ENCODE measurements around the gene ASPG.

Gene ASPG

DNA sequence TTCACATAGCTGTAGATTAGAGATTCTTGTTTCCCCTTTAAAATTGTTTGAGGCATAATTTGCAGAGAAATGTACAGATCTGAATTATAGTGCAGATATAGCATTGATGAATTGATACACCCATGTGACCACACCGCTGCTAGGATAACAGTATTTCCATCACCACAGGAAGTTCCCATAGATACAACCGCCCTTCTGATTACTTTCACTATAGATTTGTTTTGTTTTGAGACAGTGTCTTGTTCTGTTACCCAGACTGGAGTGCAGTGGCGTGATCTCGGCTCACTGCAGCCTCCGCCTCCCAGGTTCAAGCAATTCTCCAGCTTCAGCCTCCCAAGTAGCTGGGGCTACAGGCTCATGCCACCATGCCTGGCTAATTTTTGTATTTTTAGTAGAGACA is 8.8 kb upstream of the ASPG start:
- DNase-seq: no peak

DNA sequence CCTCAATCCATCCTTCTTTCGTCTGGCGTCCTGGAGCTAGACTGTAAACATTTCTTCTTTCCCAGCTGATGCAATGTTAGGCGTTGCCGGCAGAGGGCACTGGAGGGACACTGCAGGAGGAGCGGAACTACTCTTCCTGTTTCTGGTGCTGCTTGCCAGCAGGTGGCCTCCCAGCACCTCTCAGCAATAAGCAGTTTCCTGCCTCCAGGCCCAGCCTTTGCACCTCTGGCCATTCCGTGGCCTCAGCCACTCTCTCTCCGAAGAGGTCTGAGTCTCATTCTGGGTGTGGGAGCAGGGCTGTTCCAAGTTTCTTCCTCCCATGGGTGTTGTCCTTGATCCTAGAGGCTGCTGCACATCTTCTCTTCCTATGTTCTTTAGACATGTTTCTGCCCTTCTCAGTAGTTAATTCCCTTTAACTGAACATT is 7.5 kb upstream of the ASPG start:
- peak; percentile 87 for DNase-seq

DNA sequence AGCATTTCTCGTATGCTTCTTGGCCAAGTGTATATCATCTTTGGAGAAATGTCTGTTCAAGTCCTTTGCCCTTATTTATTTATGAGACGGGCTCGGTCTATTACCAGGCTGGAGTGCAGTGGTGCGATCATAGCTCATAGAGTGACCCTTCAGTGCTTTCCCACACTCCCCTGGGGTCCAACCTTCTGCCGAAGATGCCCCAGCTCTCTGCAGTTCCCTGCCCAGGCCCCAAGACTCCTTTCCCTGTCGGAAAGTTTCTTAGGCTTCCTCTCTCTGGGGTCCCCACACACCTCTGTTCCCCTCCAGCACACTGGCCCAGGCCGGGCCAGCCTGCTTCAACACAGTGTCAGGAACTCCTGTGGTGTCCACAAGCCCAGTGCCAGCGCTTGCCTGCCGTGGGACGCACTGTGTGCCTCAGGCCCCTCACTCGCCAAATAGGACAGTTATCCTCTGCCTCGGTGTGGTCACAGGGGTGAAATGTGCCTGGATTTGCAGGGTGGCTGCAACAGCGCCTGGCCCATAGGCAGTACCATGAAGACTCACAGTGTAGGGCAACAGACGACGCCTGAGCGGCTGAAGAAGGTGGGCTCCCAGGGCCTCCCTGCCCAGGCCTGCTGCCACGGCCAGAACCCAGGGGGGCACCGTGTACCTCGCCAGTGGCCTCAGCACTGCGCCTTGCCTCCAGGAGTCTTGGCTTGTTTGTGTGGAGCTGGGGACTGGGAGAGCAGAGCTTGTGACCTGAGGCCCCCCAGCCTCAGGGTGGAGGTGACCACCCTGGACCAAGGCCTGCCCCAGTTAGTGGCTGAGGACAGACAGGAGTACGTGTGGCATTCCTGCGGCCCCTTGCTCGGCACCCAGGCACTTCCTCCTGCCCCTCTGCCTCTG is 4.9 kb upstream of the ASPG start:
- DNase-seq: no peak

DNA sequence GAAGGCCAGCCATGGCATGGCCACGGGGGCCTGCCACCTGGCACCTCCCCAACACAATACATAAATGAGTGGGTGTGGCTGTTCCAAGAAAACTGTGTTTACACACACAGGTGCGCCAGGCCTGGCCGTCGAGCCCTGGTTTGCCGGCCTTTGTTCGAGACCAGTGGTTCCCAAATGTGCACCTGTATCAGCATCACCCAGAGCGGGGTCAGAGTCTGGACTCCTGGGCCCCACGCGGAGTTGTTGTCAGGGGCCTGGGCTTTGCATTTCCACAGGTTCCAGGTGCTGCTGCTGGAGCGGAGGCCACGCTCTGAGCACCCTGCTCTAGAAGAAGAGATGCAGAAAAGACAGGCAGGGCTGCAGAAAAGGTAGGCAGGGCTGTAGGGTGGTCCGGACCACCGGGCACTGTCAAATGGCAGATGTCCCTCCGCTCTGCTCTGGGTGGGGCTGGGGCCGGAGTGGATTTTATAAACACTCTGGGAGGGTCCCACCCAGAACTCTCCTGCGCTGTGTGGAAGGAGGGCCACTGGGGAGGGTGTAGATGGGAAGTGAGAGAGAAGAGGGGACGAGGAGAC is 4.2 kb upstream of the ASPG start:
- DNase-seq: no peak

DNA sequence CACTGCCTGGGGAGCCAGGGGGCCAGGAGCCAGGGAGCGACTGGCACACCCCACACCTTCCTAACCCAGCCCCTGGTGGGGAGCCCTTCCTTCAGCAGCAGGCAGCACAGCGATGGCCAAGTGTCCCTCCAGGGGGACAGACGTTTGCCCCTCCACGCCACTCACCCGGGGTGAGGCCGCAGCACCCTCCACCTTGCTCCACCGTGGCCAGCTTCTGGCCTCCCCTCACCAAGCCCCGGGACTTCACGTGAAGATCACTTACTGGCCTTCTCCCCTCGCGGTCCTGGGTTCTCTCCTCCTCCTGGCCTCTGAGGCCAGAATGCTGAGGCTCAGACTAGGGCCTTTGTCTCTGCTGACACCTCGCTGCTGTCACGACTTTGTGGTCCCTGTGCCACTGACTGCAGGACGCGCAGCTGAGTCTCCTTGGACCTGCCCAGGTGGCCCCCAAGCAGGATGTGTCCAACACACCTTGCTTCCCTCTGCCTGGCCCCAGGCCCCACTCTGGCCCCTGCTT is 3.5 kb upstream of the ASPG start:
- DNase-seq: no peak

DNA sequence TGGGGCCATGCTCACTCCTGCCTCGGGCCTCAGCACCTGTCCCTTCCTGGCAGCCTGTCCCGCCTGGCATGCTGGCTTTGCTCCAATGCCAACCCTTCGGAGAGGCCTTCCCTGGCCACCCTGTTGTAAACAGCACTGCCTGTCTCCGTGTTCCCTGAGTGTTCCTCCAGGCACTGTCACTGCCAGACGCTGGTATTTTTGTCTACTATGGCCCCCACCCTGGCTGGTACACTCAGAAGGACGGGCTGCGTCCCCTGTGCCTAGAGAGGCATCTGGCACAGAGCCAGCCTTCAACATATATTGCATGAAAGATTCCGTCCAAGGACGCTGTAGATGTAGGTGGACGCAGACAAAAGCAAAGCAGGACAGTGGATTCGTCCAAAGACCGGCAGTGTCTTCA is 2.7 kb upstream of the ASPG start:
- DNase-seq: no peak

DNA sequence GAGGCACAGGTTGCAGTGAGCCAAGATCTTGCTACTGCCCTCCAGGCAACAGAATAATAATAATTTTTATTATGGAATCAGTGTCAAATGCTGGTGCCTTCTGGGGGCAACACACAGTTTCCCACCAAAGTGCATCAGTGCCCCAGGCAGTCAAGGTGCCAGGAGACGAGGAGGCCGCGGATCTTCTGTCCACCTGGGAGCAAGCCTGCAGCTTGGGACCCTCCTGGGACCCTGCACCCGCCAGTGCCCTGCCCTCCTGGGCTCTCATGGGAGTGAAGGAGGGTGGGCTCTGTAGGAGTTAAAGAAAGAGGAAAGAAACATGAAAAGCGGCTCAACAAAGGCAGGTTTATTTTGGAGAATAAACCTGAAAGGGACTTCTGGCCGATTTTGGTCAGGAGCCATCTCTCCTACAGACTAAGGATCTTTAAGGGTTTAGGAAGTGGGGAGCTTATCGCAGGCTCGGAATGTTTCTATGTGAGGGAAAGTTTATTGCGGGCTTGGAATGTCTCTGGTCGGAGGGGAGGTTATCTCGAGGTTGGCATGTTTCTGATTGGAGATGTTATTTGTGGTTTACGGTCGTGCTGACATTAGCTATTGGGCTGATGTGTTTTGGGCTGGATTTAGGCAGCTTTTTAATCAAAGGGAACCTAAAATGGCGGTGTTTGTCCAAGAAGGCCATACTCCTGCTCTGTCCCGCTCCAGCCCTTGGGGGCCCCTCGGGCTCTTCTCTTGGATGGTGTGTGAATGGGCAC is 1.1 kb upstream of the ASPG start:
- no peak for DNase-seq

DNA sequence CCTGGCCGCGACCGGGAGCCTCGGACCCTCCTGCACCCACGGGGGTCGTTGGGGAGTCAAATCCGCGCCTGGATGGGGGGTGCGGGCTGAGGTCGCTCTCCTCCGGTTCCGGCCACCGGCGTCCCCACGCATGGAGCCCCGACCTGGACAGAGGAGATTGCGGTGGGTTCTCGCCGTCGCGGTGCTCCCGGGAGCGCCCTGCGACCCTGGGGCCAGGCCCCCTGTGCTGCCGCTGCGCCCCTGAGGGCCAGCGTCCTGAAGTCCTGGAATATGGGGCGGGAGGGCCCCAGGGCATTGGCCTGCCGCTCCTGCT is 345 bp downstream of the ASPG start:
- no peak for DNase-seq

DNA sequence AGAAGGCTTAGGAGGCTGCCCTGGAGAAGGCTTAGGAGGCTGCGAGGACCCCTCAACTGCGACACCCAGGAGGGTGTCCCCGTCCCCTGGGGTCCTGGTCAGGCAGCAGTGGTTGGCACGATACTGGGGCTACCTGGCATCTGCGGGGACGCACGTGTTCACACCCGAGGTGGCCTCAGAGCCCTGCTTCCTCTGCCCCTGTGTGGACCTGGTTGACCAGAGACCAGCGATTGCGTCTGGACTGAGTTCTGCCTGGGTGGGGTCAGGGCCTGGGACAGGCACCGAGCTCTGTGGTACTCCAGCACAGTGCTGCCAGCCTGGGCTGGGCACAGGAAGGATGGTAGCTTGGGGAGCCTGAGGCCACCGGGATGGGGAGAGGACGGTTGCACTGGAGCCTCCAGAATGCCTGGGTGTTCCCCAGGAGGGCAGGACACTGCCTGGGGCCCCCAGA is 735 bp downstream of the ASPG start:
- no peak for DNase-seq

DNA sequence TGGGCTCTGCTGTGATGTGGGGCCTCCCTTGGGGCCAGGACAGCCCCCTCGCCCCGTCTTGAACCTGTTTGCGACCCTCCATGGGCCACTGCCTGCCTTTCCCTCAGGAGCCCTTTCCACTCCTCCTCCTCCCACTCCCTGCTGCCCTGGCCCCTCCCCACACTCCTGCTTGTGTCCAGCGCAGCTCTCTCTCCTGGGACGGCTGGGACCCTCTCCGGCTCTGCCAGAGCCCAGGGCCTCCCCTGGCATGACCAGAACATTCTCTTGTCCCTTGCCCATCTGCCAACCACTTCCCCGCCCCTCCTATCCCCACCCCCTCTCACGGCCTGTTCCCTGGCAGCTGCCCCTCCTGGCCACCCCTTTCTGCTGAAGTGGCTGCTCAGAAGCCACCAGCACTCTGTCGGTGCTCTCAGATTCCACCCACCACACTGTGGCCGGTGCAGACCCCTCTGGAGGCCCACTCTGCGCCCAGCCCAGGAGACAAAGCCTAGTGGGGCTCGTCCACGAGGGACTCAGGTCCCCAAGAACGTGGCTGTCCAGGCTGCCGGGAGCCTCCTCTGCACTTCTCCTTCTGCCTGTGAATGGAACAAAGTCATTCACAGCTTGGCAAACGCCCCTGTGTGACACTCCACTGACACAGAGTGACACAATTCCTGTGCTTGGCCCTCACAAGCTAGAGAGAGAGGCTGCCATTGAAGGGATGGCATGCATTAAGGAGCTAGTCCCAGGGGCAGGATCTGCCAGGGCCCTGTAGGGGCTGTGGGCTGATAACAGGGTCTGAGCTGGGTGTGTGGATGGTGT is 1.4 kb downstream of the ASPG start:
- no peak for DNase-seq

DNA sequence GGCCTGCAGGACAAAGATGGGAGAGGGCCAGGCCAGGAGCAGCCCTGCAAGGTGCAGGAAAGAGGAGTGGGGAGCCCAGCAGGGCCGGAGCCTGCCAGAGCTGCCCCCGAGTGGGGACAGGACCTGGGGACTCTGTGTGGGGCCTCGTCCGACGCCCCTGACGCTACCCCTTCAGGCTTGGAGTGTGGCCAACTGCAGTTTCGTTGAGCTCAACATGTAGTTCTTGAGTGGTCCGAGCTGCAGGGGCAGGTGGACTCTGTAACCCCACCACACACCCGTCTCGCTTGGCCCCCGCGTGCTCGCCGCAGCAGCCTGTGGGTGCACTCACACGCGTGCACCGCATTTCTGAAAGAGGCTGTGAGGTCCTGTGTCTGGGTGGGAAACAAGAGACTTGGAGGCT is 2.0 kb downstream of the ASPG start:
- no peak for DNase-seq

DNA sequence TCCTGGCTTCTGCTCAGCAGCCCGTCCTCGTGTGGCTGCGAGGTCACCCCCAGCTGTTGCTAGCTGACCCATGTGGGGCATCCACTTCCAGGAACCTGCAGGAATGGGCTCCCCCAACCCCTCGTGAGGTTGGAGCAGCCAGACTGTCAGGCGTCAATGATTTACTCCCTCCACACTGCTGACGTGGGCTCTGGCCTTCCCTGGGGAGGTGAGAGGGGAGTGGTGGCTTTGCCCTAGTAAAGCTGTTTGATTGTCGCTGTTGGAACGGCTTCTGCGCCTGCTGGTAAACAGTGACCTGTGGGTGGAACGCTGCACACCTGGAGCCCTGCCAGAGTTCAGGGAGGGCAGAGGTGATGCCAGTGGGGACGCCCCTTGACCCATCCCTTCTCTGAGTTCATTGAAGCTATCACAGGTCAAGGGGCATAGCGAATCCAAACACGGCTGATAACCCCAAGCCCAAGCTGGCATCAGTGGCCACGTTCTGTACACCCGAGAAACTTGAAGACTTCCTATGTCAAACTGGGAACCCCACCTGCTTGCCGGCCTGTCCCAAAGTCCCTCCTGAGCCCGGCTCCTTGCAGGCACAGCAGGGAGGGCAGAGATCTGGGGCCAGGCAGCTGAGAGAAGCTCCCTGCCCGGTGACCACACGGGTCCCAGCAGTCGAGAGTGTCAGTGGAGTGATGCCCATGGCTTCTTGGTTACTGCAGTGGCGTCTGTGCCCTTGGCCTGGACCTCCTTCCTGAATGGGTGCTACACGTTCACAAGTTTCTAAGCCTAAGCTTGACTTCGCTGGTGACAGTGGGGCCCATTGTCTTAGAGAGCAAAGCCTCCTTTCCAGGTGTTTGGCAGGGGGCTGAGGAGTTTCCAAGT is 2.7 kb downstream of the ASPG start:
- no peak for DNase-seq

DNA sequence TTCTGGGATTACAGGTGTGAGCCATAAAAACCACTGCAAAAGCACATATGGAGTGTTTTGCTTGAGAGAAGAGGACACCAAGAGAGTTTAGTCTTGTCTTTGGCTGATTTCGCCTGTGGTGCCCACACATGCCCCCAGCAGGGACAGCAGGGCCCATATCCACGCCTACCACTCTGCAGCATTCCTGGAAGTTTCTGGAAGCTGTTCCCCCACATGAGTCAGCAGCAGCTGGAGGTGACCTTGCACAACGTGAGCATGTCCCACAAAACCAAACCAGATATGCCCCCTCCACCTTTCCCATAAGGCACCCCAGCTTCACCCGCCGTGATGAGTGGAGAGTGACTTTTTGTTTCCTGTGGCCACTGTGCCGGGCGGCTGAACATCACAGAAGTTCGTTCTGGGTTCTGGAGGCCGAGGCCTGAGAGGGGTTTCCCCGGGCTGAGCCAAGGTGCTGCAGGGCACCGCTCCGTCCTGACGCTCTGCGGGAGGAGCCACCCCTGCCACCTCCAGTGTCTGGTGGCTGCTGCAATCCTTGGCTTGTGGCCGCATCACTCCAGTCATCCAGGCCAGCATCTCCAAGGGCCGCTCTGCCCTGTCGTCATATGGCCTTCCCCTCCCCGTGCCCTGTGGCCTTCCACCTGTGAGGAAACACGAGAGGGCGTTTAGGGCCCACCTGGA is 4.7 kb downstream of the ASPG start:
- no peak for DNase-seq

DNA sequence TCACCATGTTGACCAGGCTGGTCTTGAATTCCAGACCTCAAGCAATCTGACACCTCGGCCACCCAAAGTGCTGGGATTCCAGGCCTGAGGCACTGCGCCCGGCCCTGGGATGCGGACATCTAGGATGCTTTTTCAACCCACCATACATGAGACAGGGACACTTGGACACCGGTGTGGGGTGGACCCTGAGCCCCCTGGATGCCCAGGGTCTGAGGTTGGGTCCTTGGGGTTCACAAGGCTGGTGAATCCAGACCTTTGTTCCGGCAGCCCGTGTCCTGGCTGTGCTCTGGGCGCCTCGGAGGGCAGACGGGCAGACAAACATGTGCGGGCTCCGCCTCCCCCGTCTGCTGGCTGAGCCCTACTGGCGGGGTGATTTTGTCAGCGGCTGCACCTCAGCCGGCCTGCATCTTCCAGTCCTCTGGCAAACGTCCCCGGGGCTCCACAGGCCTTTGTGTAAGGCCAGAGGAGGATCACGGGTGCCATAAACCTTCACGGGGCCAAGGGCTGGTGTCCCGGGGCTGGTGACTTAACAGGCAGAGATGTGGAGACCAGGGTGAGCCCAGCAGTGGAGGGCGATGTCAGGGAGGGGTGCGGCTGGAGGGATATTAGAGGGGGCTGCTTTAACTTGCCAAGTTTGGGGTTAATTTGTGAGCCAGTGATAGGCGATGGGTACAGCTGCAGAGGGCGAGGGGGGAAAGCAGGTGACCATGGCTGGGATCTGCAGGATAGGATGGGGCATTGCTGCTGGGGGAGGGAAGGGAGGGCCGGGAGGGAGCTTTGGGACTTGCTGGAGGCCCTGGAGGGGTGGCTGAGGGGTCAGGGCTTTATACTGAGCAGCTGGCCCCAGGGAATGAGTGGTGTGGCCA is 5.8 kb downstream of the ASPG start:
- no peak for DNase-seq

DNA sequence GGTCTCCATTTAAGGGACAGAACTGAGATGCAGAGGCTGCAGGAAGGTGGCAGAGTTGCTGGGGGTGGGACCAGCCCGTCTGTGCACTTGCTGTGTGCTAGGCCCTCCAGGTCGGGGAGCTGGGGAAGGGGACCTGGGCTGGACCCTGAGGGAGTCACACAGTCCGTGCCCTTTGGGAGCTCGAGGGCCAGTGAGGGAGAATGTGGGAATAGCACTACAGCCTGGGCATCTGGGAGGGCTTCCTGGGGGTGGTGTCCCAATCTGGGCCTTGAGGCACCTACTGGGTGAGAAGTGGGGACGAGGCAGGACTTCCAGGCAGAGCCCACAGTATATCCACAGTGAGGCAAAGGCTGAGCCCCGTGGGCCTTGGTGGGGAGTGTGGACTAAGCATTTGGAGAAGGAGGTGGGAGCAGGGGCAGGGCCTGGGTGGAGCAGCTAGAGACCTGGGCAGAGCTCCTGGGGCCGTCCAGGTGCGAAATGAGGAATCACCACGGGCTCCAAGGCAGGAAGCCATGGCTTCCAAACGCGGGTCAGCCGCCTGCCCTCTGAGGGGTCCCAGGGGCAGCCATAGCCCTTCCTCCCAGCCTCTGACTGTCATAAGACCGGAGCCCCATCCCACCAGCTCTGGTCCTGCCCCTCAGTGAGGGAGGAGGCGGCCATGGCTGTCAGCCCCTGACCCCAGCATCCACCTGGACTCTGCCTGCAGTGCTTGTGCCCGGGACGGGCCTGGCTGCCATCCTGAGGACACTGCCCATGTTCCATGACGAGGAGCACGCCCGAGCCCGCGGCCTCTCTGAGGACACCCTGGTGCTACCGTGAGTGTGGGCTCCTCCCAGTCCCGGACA is 6.6 kb downstream of the ASPG start:
- DNase-seq: no peak

DNA sequence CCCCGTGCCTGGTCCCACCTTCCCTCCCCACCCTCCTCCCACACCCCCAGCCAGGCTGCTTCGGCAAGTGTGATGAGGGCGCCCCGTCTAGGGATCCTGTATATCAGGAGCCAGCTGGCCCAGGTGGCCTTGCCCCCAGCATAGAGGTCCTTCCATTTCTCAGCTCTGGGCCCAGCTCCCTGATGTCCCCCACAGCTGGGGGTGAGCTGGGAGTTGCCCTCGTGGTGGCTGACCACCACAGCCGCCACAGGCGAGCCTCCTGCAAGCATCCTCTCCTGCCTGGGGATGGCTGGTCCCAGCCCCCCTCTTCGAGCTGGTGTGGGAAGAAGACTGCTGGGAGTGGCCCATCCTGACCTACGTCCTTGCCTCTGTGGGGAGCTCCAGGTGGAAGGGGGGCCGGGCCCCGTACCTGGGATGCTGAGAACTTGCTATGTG is 7.4 kb downstream of the ASPG start:
- DNase-seq: no peak

DNA sequence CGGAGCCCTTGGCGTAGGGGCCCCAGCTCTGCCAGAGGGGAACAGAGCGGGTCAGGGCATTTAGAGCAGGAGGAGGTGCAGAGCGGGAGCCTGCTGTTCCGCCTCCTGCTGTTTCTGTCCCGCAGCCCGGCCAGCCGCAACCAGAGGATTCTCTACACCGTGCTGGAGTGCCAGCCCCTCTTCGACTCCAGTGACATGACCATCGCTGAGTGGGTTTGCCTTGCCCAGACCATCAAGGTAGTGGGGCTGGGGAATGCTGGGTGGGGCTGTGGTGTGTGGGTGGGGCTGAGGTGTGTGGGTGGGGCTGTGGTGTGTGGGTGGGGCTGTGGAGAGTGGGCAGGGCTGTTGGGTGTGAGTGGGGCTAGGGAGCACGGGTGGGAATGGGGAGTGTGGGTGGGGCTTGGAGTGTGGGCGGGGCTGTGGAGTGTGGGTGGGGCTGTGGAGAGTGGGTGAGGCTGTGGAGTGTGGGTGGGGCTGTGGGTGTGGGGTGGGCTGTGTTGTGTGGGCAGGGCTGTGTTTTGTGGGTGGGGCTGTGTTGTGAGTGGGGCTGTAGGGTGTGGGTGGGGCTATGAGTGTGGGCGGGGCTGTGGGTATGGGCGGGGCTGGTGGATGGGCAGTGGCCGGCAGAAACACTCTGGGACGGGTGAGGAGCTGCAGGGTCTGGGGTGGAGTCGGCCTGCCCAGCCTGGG is 8.0 kb downstream of the ASPG start:
- DNase-seq: no peak

DNA sequence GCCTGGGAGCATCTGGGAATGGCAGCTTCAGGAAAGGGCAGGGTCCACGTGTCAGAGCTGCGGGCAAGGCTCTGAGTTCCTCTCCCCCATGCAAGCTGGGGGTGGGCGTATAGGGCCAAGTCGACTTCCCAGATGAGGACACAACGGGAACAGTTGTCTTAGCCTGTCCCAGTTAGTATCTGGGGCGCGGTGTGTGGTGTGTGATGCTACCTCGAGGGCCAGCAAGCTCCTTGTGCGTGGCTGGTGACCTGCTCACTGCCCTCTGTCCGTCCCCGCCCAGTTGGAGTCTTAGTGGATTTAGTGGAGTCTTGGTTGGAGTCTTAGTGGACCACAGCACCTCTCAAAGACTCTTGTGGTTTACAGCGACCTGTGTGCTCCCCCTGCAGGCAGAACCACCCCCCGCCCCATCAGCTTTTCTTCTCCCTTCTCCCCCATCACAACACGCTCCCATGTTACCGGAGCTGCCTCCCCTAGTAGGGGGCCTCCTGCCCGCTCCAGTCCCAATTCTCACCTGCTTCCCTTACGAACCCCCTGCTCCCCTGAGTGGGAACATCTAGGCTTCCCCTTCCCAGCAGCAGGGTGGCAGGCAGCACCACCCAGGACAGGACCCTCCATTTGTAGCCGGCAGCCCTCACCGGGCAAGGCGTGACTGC is 8.7 kb downstream of the ASPG start:
- no peak for DNase-seq
